ENCODE measurements around the gene SIGLECL1. TPM values are rescaled to one million over a fixed set of nuclear protein-coding genes. Genes with fewer than 3 reads are reported as not detected.

SIGLECL1 gene
- total RNA-seq, 1 experiment from 2014 or later = not detected

DNA sequence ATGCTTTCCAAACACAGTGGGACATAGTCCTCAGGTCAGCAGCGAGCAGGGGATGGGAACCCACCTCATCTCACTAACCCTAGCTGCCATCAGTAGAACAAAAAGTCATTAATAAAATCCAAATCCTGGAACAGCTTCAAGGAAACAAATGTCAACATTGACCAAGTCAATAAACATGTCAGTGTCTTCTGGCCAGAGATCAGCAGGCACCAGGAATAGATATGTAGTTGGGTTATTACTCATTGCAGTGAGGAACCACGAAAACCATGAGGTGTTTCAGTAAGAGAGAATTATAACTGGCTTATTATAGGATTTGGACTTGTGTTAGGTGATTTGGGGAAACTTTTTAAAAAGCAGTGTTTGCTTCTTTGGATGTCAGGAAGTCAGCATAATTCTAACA lies 43.1 kb upstream of the SIGLECL1 start:
- H3K9me3 Mint-ChIP-seq = no peaks in the 10 kb centered on the region; the same call in 1 of the 2 replicates
- H3K27ac Mint-ChIP-seq = no peak overlapping the region
- H3K36me3 Mint-ChIP-seq = no peaks in the 10 kb centered on the region
- H3K27me3 Mint-ChIP-seq (ENCODE audit: low read depth) = peaks cover 31% of the 10 kb centered on the region
- ChIA-PET POLR2A (no interaction called here), CTCF (interaction anchor here (1.1 to 1.6 kb wide), 2 partner anchors 9 to 50 kb away, joined by 3 to 7 read pairs; no protein-coding TSS in a partner anchor)
- TF ChIP-seq HMGXB4 (CRISPR knock-in tag; IDR thresholded peaks at IDR 0.05) (no peak), TEAD4 (CRISPR knock-in tag; IDR thresholded peaks at IDR 0.05) (no peak), MXD4 (CRISPR knock-in tag; IDR thresholded peaks at IDR 0.05; ENCODE audit: borderline replicate concordance) (no peak), ATF1 (CRISPR knock-in tag; IDR thresholded peaks at IDR 0.05) (no peak), NR3C1 (CRISPR knock-in tag; conservative IDR thresholded peaks at IDR 0.05; ENCODE audit: low read depth) (no peak), SMAD4 (CRISPR knock-in tag; IDR thresholded peaks at IDR 0.05) (no peak), ELF4 (CRISPR knock-in tag; IDR thresholded peaks at IDR 0.05; ENCODE audit: low read depth) (no peak), TP53 (CRISPR knock-in tag; IDR thresholded peaks at IDR 0.05) (no peak), TEAD1 (CRISPR knock-in tag; IDR thresholded peaks at IDR 0.05) (no peak), NFE2L1 (CRISPR knock-in tag; IDR thresholded peaks at IDR 0.05) (no peak), CBFB (CRISPR knock-in tag; IDR thresholded peaks at IDR 0.05; ENCODE audit: low read depth) (no peak), ARID4B (CRISPR knock-in tag; IDR thresholded peaks at IDR 0.05; ENCODE audit: borderline replicate concordance) (no peak), ZNF416 (CRISPR knock-in tag; IDR thresholded peaks at IDR 0.05) (no peak), MYBL2 (CRISPR knock-in tag; IDR thresholded peaks at IDR 0.05) (no peak), NFATC4 (CRISPR knock-in tag; IDR thresholded peaks at IDR 0.05) (no peak)
- TF ChIP-seq, protein P1, sequence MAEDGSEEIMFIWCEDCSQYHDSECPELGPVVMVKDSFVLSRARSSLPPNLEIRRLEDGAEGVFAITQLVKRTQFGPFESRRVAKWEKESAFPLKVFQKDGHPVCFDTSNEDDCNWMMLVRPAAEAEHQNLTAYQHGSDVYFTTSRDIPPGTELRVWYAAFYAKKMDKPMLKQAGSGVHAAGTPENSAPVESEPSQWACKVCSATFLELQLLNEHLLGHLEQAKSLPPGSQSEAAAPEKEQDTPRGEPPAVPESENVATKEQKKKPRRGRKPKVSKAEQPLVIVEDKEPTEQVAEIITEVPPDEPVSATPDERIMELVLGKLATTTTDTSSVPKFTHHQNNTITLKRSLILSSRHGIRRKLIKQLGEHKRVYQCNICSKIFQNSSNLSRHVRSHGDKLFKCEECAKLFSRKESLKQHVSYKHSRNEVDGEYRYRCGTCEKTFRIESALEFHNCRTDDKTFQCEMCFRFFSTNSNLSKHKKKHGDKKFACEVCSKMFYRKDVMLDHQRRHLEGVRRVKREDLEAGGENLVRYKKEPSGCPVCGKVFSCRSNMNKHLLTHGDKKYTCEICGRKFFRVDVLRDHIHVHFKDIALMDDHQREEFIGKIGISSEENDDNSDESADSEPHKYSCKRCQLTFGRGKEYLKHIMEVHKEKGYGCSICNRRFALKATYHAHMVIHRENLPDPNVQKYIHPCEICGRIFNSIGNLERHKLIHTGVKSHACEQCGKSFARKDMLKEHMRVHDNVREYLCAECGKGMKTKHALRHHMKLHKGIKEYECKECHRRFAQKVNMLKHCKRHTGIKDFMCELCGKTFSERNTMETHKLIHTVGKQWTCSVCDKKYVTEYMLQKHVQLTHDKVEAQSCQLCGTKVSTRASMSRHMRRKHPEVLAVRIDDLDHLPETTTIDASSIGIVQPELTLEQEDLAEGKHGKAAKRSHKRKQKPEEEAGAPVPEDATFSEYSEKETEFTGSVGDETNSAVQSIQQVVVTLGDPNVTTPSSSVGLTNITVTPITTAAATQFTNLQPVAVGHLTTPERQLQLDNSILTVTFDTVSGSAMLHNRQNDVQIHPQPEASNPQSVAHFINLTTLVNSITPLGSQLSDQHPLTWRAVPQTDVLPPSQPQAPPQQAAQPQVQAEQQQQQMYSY (CRISPR knock-in tag; IDR thresholded peaks at IDR 0.05) = no peak
- TF ChIP-seq, protein P2, sequence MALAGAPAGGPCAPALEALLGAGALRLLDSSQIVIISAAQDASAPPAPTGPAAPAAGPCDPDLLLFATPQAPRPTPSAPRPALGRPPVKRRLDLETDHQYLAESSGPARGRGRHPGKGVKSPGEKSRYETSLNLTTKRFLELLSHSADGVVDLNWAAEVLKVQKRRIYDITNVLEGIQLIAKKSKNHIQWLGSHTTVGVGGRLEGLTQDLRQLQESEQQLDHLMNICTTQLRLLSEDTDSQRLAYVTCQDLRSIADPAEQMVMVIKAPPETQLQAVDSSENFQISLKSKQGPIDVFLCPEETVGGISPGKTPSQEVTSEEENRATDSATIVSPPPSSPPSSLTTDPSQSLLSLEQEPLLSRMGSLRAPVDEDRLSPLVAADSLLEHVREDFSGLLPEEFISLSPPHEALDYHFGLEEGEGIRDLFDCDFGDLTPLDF (CRISPR knock-in tag; IDR thresholded peaks at IDR 0.05) = no peak
- no peak for ATAC-seq
- no peak for DNase-seq (ENCODE audit: low spot score)
- no peaks in the 10 kb centered on the region for H3K4me1 Mint-ChIP-seq
- no peak overlapping the region for H3K4me3 Mint-ChIP-seq

Measured in WTC11 (cell line).